ENCODE results near the gene BRAF. TPM values are rescaled to one million over a fixed set of nuclear protein-coding genes. Genes with fewer than 3 reads are reported as not detected.

The BRAF gene
- total RNA-seq, 1 donor from 2014 or later, result 60.5 TPM

DNA sequence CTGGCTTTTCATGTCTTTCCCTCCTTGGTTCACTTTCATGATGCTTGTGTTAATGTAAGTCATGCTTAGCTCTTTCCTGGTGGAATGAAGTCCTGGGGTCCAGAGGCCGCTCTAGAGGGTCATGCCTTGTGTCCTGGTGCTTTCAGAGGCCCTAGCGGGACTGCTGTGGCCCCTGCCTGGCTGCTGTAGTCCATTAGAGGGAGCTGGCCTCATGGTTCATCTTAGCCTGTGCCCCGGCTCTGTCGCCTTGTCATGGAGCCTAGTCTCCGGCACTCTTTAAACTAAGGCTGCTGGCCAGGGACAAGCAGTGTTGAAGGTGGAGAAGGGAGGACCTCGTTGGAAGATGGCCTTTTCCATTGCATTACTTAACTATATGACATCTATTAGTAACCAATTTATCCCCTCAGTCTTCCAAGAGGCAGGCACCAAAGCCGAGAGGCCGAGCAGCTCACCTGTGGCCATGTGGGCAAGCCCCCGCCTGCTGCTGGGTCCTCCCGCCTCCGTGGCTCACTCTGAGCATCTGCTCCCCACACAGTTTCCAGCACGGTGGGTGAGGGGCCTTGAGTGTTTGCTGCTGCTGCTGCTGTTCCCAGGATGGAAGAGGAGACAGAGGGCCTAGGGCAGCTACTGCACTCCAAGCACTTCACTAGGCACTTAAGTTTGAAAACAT, 233.2 kb downstream of the BRAF start:
- DNase-seq (ENCODE audit: low spot score, unreplicated experiment), result no peak
- Mint-ChIP-seq H3K27ac (no peak overlapping the region), H3K9me3 (ENCODE audit: low read depth) (no peaks in the 10 kb centered on the region), H3K4me3 (ENCODE audit: low read depth) (no peak overlapping the region), H3K27me3 (no peaks in the 10 kb centered on the region), H3K36me3 (ENCODE audit: insufficient read depth) (peaks cover 3% of the 10 kb centered on the region), H3K4me1 (ENCODE audit: low read depth) (peaks cover 6% of the 10 kb centered on the region)
- TF ChIP-seq, protein P1, sequence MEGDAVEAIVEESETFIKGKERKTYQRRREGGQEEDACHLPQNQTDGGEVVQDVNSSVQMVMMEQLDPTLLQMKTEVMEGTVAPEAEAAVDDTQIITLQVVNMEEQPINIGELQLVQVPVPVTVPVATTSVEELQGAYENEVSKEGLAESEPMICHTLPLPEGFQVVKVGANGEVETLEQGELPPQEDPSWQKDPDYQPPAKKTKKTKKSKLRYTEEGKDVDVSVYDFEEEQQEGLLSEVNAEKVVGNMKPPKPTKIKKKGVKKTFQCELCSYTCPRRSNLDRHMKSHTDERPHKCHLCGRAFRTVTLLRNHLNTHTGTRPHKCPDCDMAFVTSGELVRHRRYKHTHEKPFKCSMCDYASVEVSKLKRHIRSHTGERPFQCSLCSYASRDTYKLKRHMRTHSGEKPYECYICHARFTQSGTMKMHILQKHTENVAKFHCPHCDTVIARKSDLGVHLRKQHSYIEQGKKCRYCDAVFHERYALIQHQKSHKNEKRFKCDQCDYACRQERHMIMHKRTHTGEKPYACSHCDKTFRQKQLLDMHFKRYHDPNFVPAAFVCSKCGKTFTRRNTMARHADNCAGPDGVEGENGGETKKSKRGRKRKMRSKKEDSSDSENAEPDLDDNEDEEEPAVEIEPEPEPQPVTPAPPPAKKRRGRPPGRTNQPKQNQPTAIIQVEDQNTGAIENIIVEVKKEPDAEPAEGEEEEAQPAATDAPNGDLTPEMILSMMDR (IDR thresholded peaks at IDR 0.05; ENCODE audit: unreplicated experiment), result no peak

GRCh38 chr7:140689199-140690152, 235.3 kb downstream of the BRAF start:
- H3K27ac Mint-ChIP-seq, result no peak overlapping the region

DNA sequence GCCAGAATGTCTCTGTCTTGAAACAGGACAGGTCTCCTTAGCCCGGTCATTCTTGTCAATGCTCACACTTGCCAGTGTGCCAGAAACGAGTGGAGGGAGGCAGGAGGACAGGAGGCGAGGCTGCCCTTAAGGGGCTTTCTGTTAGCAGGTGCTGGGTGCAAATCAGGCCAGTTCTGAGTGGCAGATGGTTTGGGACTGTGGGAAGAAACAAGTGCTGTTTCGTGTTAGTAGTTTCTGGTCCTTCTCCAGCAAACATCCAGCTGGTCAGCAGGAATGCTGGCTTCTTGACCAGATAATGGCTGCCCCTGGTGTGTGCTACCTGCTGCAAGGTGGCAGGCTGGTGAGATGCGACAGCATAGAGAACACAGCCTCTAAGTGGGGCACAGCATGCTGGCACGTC, 236.4 kb downstream of the BRAF start:
- peaks cover 7% of the 10 kb centered on the region for H3K36me3 Mint-ChIP-seq (ENCODE audit: insufficient read depth)
- no peaks in the 10 kb centered on the region for H3K27me3 Mint-ChIP-seq
- TF ChIP-seq, protein P1 (IDR thresholded peaks at IDR 0.05; ENCODE audit: unreplicated experiment), result no peak
- H3K9me3 Mint-ChIP-seq (ENCODE audit: low read depth), result no peaks in the 10 kb centered on the region
- H3K4me1 Mint-ChIP-seq (ENCODE audit: low read depth), result peaks cover 2% of the 10 kb centered on the region
- no peak overlapping the region for H3K4me3 Mint-ChIP-seq (ENCODE audit: low read depth)
- H3K27ac Mint-ChIP-seq, result no peak overlapping the region
- DNase-seq (ENCODE audit: low spot score, unreplicated experiment), result no peak

More at GRCh38 chr7:140689199-140690152, 235.3 kb downstream of the BRAF start:
- peaks cover 5% of the 10 kb centered on the region for H3K36me3 Mint-ChIP-seq (ENCODE audit: insufficient read depth)
- no peaks in the 10 kb centered on the region for H3K27me3 Mint-ChIP-seq
- no peaks in the 10 kb centered on the region for H3K9me3 Mint-ChIP-seq (ENCODE audit: low read depth)
- TF ChIP-seq, protein P1 (IDR thresholded peaks at IDR 0.05; ENCODE audit: unreplicated experiment), result no peak
- no peaks in the 10 kb centered on the region for H3K4me1 Mint-ChIP-seq (ENCODE audit: low read depth)
- no peak overlapping the region for H3K4me3 Mint-ChIP-seq (ENCODE audit: low read depth)
- no peak for DNase-seq (ENCODE audit: low spot score, unreplicated experiment)

- DNase-seq (ENCODE audit: low spot score, unreplicated experiment), result no peak
- H3K4me3 Mint-ChIP-seq (ENCODE audit: low read depth), result no peak overlapping the region
- H3K36me3 Mint-ChIP-seq (ENCODE audit: insufficient read depth), result peaks cover 9% of the 10 kb centered on the region
- no peaks in the 10 kb centered on the region for H3K27me3 Mint-ChIP-seq
- no peak overlapping the region for H3K27ac Mint-ChIP-seq
- TF ChIP-seq, protein P1 (IDR thresholded peaks at IDR 0.05; ENCODE audit: unreplicated experiment), result no peak
- H3K4me1 Mint-ChIP-seq (ENCODE audit: low read depth), result peaks cover 2% of the 10 kb centered on the region
- no peaks in the 10 kb centered on the region for H3K9me3 Mint-ChIP-seq (ENCODE audit: low read depth)
Observed at GRCh38 chr7:140686921-140687320, 237.8 kb downstream of the BRAF start.

GRCh38 chr7:140685407-140686087, 239.2 kb downstream of the BRAF start:
- Mint-ChIP-seq H3K4me1 (ENCODE audit: low read depth) (peaks cover 2% of the 10 kb centered on the region), H3K36me3 (ENCODE audit: insufficient read depth) (peaks cover 14% of the 10 kb centered on the region), H3K27ac (no peak overlapping the region), H3K9me3 (ENCODE audit: low read depth) (no peaks in the 10 kb centered on the region), H3K27me3 (no peaks in the 10 kb centered on the region), H3K4me3 (ENCODE audit: low read depth) (no peak overlapping the region)
- no peak for DNase-seq (ENCODE audit: low spot score, unreplicated experiment)
- TF ChIP-seq, protein P1 (IDR thresholded peaks at IDR 0.05; ENCODE audit: unreplicated experiment), result no peak

Data from progenitor cell of endocrine pancreas (in vitro differentiated cells).